GM12874 (cell line): ENCODE data around the gene FCF1.

Experiments used
- CTCF ChIP-seq: IDR thresholded peaks from 2 replicates; pipeline ENCODE4 v1.5.1; 2011; ENCODE audit warnings: low read depth, mild to moderate bottlenecking, control low read depth, low read length, moderate library complexity; ENCODE audit not compliant: insufficient read depth

Gene FCF1

DNA sequence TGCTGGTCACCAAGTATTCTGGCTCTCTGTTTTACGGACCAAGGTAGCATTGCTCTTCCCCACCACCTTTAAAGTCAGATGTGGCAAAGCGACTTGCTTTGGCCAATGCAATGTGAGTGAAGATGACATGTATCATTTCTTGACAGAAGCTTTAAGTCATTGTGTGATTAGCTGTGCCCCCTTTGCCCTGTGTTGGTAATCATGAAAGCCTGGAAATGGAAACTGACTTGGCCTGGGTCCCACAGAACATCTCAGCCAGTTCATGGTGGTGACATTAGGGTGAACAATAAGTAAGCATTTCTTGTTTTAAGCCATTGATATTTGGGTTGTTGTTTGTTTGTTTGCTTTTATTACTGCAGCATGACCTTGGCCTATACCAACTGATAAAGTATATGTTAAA is 34.3 kb downstream of the FCF1 start:
- TF ChIP-seq CTCF: no peak

GRCh38 chr14:74754157-74754556 is 41.2 kb downstream of the FCF1 start:
- no peak for TF ChIP-seq CTCF

GRCh38 chr14:74754899-74755298 is 42.0 kb downstream of the FCF1 start:
- TF ChIP-seq CTCF: no peak

DNA sequence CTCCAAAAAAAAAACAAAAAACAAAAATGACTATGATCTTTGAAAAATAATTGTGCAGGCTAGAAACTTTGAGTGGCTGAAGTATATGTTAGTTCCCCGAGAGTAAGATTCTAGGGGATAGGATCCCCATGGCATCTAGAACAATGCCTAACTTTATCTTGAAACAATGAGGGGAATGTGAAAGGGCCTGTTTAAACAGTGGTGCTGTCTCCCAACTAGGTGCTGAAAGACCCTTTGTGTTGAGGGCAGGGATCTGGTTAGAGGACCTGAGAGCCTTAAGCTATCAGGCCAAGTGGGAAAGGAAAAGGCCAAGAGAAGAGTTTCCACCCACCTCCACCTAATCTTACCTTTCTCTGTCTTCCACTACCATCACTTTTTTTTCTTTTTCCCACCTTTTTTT is 43.4 kb downstream of the FCF1 start:
- no peak for TF ChIP-seq CTCF

DNA sequence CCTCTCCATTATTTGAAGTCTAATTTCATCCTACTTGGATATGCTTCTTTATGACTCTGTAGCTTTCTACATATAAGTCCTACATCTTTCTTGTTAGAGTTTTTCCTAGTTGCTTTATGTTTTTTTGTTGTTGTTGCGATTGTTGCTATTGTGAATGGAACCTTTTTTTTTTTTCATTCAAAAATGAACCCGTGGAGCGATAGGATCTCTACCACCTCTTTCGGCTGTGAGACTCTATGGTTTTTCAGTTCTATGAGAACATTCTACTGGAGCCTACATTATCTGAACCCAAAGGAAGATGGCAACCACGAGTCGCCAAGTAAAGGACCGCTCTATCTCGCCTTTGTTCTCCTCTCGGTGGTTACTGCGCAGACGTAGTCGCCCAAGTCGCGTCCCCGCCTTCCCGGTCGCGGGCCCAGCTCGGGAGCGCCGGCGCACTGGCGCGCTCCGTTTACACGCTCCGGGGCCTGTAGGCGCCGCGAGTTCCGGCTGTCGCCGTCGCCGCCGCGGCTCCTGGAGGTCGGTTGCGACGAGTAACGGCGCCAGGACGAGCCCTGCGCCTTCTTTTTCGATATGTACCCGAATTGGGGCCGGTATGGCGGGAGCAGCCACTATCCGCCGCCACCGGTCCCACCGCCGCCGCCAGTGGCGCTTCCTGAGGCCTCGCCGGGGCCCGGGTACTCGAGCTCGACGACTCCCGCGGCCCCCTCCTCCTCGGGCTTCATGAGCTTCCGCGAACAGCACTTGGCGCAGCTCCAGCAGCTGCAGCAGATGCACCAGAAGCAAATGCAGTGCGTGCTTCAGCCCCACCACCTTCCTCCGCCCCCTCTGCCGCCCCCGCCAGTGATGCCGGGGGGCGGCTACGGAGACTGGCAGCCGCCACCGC is 50.2 kb downstream of the FCF1 start, which contains the start of gene YLPM1:
YLPM1 (plus strand) TSS at position 400 of the 886 bp plus-strand sequence; CDS start at position 574, 174 bp downstream.
- TF ChIP-seq CTCF: peak; percentile 50

DNA sequence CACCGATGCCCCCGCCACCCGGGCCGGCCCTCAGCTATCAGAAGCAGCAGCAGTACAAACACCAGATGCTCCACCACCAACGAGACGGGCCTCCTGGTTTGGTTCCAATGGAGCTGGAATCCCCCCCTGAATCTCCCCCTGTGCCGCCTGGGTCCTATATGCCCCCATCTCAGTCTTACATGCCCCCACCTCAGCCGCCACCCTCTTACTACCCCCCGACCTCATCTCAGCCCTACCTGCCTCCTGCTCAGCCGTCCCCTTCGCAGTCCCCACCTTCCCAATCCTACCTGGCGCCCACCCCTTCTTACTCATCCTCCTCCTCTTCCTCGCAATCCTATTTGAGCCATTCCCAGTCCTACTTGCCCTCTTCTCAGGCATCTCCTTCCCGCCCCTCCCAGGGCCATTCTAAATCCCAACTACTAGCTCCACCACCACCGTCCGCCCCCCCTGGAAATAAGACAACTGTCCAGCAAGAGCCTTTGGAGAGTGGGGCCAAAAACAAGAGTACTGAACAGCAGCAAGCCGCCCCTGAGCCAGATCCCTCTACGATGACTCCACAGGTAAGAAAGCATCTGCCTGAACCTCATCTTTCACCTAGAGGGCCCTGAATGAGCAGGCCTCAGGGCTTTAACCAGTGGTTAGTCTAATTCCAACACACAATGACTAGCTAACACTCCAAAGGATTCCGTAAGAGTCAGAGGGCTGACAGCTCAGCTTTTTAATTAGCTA is 51.0 kb downstream of the FCF1 start:
- no peak for TF ChIP-seq CTCF

DNA sequence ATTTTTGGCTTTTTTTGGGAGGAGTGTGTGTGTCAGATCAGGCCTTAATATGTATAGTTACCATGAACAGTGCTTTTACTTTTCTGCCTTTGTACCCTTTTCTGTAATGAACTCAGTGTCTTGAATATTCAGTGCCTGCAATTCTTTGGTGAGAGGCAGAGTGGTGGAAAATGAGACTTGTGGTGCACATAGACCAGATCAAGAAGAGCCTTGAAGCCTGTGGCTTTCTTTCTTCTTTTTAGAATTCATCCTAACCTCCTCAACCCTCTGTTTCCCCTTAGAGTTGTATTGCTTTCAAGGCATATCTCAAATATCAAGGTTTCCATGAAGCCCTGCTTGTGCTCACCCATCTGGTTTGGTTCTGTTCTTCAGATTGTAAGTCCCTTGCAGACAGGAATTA is 52.8 kb downstream of the FCF1 start:
- TF ChIP-seq CTCF: no peak
